Measurements from ENCODE around the gene JMJD8.

Gene JMJD8

GRCh38 chr16:642189-643049 is 41.7 kb downstream of the JMJD8 start:
- TF ChIP-seq CTCF (IDR thresholded peaks at IDR 0.05; ENCODE audit: low read depth, low read length), result no peak
- DNase-seq (ENCODE audit: extremely low read depth, low read depth), result no peak

GRCh38 chr16:641326-642188 is 42.6 kb downstream of the JMJD8 start, which contains the start of gene MCRIP2:
TSS of gene MCRIP2 (plus strand) at chr16:641828. CDS start at chr16:641992, 164 bp downstream.
- DNase-seq (ENCODE audit: extremely low read depth, low read depth), result peak; percentile 39
- no peak for TF ChIP-seq CTCF (IDR thresholded peaks at IDR 0.05; ENCODE audit: low read depth, low read length)

- no peak for TF ChIP-seq CTCF (IDR thresholded peaks at IDR 0.05; ENCODE audit: low read depth, low read length)
- DNase-seq (ENCODE audit: extremely low read depth, low read depth), result no peak
Observed at GRCh38 chr16:640614-641013, 43.5 kb downstream of the JMJD8 start.

DNA sequence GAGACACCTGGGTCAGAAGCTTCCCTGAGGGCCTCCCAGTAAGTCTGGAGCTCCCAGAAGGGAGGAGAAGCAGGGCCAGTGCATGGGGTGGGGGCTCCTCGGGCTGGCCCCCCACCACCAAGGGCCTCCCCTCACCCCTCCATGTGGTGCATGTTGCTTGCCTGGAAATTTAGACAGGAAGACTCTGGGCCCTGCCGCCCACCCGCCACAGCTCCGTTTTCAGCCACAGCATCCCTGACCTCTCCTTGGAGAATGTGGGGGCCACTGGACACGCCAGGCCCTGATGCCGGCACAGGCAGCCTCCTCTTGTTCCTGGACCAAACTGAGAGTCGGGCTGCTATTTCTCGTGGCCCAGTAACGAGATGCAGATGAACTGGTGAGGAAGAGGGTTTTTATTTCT is 45.3 kb downstream of the JMJD8 start:
- DNase-seq (ENCODE audit: extremely low read depth, low read depth), result no peak
- no peak for TF ChIP-seq CTCF (IDR thresholded peaks at IDR 0.05; ENCODE audit: low read depth, low read length)

GRCh38 chr16:638034-638543 is 46.0 kb downstream of the JMJD8 start:
- no peak for TF ChIP-seq CTCF (IDR thresholded peaks at IDR 0.05; ENCODE audit: low read depth, low read length)
- no peak for DNase-seq (ENCODE audit: extremely low read depth, low read depth)

GRCh38 chr16:637081-638018 is 46.8 kb downstream of the JMJD8 start:
- no peak for TF ChIP-seq CTCF (IDR thresholded peaks at IDR 0.05; ENCODE audit: low read depth, low read length)
- peak; percentile 79 for DNase-seq (ENCODE audit: extremely low read depth, low read depth)

Data from AG09319 (cell line).